Gastrocnemius medialis (tissue), 4 donors: ENCODE data around the gene RBM38.

Experiments
- POLR2A ChIP-seq, 2 donors: fragments of 450-650 bp; IDR thresholded peaks; one replicate each; pipeline ENCODE4 v1.6.1; 2017; ENCODE audit warnings: antibody characterized with exemption in 2 of 2, mild to moderate bottlenecking in 2 of 2, moderate library complexity in 2 of 2
- TF ChIP-seq, protein P1 (sequence below), 5 experiments: fragments of 450-650 bp in 3 of 5; fragments of 200-600 bp in 2 of 5; sonication (generic) in 2 of 5; IDR thresholded peaks in 4 of 5; conservative IDR thresholded peaks in 1 of 5; 1 replicate in 4 of 5; 2 replicates in 1 of 5; pipeline ENCODE4 v1.5.1; 2016 to 2019; ENCODE audit warnings: antibody characterized with exemption in 5 of 5, mild to moderate bottlenecking in 3 of 5, moderate library complexity in 3 of 5

DNA sequence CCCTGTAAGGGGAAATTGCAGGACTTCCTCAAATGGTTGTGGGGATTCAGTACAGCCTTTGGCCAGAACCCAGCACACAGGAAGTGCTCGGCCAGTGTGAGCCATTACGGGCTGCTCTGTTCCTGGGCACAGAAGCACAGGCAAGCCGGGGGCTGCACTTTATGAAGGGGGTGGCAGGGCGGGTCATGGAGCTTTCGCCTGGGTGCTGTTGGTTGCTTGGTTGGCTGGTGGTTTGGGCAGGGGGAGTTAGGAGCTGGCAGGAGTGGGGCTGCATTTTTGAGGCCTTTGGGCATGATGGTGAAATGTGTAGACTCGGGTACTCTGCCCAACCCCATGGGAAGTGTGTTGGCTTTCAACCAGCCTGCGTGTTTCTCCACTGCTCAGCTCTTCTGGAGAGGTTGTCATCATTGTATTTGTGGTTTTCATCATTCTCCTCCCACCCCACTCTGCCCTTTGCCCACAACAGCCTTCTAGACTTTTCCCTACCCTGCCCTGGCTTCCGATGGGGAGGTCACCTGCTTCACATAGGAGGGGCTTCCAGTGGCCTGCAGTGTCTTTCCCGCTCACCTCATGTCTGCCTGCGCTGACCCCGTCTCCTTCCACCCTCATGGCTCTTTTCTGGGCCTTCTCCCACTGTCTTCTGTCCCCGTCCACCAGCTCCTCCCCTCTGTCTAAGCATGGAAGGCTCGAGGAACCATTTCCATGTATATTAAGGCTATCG, 16.1 kb upstream of the RBM38 start:
- TF ChIP-seq, protein P1, sequence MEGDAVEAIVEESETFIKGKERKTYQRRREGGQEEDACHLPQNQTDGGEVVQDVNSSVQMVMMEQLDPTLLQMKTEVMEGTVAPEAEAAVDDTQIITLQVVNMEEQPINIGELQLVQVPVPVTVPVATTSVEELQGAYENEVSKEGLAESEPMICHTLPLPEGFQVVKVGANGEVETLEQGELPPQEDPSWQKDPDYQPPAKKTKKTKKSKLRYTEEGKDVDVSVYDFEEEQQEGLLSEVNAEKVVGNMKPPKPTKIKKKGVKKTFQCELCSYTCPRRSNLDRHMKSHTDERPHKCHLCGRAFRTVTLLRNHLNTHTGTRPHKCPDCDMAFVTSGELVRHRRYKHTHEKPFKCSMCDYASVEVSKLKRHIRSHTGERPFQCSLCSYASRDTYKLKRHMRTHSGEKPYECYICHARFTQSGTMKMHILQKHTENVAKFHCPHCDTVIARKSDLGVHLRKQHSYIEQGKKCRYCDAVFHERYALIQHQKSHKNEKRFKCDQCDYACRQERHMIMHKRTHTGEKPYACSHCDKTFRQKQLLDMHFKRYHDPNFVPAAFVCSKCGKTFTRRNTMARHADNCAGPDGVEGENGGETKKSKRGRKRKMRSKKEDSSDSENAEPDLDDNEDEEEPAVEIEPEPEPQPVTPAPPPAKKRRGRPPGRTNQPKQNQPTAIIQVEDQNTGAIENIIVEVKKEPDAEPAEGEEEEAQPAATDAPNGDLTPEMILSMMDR (IDR thresholded peaks at IDR 0.05 in 4 of 5, conservative IDR thresholded peaks at IDR 0.05 in 1 of 5), result no peak
- TF ChIP-seq POLR2A (IDR thresholded peaks at IDR 0.05), result no peak
